ENCODE data around the gene TGFB1.

DNA sequence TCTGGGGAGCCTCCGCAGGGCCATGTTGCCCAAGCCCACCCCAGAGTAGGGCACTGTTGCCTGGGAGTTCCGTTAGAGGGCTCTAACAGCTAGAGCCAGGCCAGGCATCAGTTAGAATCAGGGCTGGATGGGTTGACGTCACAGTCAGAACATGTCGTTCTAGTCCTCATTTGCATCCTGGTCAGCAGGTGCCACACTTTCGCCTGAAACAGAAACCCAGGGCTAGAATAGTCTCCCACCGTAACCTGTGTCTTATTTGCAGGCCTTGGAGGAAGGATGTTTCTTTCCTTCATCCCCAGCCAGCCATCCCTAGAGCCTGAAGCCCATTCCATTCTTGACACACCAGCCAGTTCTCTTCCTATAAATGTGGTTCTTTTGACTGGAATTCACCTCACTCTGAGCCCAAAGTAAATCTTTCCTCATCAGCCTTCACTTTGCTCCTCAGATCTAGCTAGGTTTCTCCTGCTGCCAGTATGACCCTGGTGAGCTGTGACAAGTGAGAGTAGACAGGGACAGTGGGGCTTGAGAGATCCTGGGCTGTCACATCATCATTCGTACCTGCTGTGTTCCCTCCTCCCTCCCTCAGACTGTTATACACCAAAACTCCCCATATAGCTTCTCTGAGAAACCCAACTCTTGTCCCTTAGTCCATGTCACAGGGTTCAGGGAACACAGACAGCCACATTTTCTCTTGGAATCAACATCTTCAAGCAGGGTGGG, 55.9 kb downstream of the TGFB1 start:
- TF ChIP-seq CTCF (conservative IDR thresholded peaks at IDR 0.05; ENCODE audit: low read length) (no peak), EZH2phosphoT487 (IDR thresholded peaks at IDR 0.05; ENCODE audit: borderline replicate concordance) (no peak)

All from Loucy (cell line).